GM10266 (cell line): ENCODE results near the gene ARL5C.
"Not testable (repeated sequence)": the region's sequence is repeated elsewhere in the genome, so short reads cannot be mapped to it uniquely, and the experiment has no call there.

Experiments used
- DNase-seq: peaks from one replicate; pipeline ENCODE4 v3.0.0; 2012; ENCODE audit errors: extremely low spot score
- CTCF ChIP-seq: IDR thresholded peaks from 2 replicates; pipeline ENCODE4 v1.5.1; 2012; ENCODE audit warnings: mild to moderate bottlenecking, low read depth; ENCODE audit not compliant: control insufficient read depth, insufficient read depth; ENCODE audit errors: missing control alignments

ARL5C gene

GRCh38 chr17:39130205-39130604 is 35.8 kb downstream of the ARL5C start:
- TF ChIP-seq CTCF, result no peak
- no peak for DNase-seq

- DNase-seq, result not testable (repeated sequence)
These were observed 36.4 kb downstream of the ARL5C start for GRCh38 chr17:39129544-39129943.

- no peak for DNase-seq
- TF ChIP-seq CTCF, result no peak
These were observed 39.5 kb downstream of the ARL5C start for GRCh38 chr17:39126436-39126835.

GRCh38 chr17:39125143-39125875 is 40.7 kb downstream of the ARL5C start:
- DNase-seq, result no peak
- TF ChIP-seq CTCF, result no peak

- no peak for DNase-seq
- TF ChIP-seq CTCF, result no peak
These were observed 42.3 kb downstream of the ARL5C start for GRCh38 chr17:39123627-39124026.

GRCh38 chr17:39122991-39123390 is 43.0 kb downstream of the ARL5C start:
- DNase-seq, result no peak
- TF ChIP-seq CTCF, result no peak

GRCh38 chr17:39121919-39122318 is 44.0 kb downstream of the ARL5C start:
- not testable (repeated sequence) for DNase-seq

GRCh38 chr17:39118674-39119419 is 47.1 kb downstream of the ARL5C start:
- peak; percentile 67 for DNase-seq

More at GRCh38 chr17:39118674-39119419, 47.1 kb downstream of the ARL5C start:
- TF ChIP-seq CTCF, result no peak
